DOHH2 (cell line): ENCODE data around the gene ZMIZ1.

ENCODE experiments used
- CTCF ChIP-seq: fragments of 200-600 bp; sonication (generic); IDR thresholded peaks from one replicate; pipeline ENCODE4 v1.5.1; 2014; ENCODE audit warnings: antibody characterized with exemption, mild to moderate bottlenecking, low read depth, low read length; ENCODE audit not compliant: poor library complexity, severe bottlenecking
- EZH2phosphoT487 ChIP-seq: fragments of 200-600 bp; sonication (generic); IDR thresholded peaks from 2 replicates; pipeline ENCODE4 v1.6.1; 2017; ENCODE audit warnings: borderline replicate concordance, mild to moderate bottlenecking, antibody characterized with exemption, low read length, moderate library complexity, mixed read lengths

GRCh38 chr10:79282388-79282787, 213.6 kb downstream of the ZMIZ1 start:
- TF ChIP-seq CTCF (no peak), EZH2phosphoT487 (no peak)
